NCI-H2081 (cell line): Measurements from ENCODE around the gene TEX38.
A peak's percentile ranks its signal among the peaks of the same experiment; 100 is the strongest.
"Not testable (repeated sequence)": the region's sequence is repeated elsewhere in the genome, so short reads cannot be mapped to it uniquely, and the experiment has no call there.

Experiments used
- DNase-seq, 2 experiments: peaks; one replicate each; lab custom pipeline; 2025; lab: John Stamatoyannopoulos, UW

TEX38 gene

DNA sequence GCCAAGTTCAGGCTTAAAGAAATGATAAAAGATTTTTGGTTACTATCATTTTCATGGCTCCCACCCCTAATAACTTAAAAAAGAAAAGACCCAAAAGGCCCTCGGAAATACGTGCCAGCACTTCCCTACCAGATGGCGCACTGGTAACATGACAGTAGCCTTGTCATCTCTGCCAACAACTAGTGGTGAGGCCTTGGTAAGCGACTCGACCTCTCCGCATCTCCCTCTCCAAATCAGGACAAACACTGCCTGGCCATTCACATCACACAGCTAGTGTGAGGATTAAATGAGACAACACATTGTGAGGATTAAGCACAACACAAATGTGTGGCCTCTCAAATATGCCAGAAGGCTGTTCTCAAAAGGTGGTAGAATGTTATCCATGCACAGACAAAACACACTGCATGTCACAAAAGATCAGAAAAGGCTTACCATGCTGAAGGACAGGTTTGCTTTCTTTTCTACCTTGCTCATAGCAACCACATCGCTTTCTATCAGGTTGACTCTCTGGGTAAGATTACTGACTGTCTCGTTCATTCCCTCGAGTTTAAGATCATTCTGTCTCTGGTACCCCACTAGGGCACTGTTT is 16.4 kb downstream of the TEX38 start:
- no peak for DNase-seq

DNA sequence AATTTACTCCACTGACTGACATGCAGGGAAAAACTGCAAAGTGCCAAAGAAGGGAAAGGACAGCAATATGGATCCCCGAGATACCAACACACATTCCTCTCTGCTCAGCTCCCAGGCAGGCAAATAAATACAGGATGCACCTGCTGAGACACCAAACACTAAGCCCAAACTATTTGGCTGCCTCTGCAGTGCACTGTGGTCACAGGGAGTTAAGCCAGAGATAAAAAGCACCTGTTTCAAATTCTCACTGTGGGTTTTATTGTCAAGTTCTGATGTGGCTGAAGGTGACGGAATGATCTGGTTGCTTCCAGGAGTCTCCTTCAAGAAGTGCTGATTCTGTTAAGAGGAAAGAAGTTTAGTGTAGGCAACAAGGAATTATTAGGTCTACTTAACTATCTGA is 17.7 kb downstream of the TEX38 start:
- peak; percentile 11 to 64 for DNase-seq

DNA sequence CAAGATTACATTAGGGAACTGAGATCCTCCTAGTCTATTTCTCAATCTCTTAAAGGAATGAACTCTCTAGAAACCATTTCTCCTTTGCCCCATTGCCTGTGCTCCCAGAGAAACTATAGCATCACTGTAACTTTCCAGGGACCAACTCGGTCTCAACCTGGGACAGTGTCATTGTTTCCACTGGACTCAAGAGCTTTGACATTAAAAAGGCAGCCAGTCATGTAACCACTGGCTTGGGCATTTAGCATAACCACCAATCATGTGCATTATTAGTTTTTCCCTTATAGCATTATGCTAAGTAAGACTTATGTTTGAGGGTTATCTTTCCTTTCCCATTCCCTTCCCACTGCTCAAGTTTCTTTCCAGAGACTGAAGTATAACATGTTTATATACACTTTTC is 18.2 kb downstream of the TEX38 start:
- no peak for DNase-seq

DNA sequence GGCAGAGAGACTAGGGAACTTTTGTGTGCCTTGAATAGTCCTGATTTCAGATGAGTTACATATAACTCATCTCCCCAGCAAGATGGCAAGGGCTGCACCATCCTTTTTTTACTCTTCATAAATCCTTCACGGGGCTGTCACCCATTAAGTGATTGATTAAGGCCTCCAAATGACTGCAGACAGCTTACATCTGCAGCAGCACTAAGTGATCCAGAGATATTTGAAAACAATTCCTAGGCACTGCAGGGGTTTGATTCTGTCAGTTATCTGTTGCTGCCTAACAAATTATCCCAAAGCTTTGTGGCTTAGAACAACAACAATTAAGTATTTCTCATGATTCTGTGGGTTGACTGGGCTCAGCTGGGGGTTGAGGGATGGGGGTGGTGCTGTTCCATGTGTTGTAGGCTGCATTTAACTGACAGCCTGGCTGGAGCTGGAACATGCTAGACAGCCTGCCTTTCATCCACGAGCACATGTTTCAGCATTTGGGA is 19.3 kb downstream of the TEX38 start:
- no peak for DNase-seq

DNA sequence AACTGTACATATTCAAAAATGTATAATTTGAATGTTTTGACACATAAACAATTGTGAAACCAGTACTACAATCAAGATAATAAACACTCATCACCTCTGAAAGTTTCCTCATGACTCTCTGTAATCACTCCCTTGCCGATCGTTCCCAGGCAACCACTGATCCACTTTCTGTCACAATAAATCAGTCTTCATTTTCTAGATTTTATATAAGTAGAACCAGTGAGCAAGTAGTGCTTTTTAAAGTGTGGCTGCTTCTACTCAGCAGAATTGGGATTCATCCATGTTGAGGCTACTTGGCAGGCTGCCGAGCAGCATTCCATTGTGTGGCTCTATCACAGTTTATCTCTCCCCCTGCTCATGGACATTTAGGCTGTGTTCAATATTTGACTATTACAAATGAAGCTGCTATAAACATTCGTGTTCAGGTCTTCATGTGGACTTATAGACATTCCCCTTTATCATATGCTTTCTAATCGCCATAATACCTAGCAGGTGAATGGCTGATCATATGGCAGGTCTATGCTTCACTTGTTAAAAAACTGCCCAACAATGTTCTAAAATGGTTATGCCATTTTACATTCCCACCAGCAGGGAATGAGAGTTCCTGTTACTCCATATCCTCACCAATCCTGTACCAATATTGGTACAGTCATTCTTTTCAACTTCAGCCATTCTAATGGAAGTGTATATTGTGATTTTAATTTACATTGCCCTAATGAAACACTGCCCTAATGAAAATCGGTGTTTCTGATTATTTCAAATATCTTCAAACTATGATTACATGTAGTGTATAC is 20.5 kb downstream of the TEX38 start:
- no peak for DNase-seq

DNA sequence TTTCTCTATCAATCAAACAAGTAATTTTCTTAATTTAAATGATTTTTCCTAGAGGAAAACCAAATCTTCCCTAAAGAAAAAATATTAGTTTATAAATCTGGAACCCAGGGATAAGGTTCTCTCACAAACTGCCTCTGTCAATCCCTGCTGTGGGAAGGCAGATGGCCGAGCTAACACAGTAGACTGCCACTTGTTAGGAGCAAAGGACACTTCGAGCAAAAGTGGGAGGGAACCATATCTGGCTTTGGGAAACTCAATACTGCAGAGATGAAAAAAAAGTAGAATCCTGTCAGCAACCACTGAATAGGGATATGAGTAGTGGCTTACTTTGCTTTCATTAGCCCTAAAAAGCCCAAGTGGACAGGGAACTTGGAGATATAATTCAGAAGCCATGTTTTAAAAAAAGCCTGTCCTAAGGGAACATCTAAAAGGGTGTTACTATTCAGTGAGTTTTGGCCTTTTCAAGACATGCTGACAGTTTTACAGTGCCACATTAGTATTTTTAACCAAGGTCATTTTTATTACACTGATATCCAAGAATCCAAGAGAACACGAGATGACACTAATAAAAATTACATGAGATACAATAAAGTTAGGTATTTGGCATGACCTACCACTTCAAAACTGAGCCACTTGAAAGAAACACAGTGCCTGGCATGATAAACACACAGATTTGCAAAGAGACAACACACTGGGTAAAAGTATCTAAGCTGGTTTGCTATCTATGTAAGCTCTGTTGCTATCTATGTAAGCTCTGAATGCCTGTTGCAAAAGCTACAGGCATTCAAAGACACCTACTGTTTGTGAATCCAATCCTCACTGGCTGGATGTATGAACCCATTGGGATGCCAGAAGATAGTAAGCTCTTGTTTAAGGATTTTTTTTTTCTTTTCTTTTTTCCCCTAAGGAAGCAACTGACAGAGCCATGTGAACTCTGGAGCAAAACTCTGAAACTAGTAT is 21.4 kb downstream of the TEX38 start:
- no peak for DNase-seq

DNA sequence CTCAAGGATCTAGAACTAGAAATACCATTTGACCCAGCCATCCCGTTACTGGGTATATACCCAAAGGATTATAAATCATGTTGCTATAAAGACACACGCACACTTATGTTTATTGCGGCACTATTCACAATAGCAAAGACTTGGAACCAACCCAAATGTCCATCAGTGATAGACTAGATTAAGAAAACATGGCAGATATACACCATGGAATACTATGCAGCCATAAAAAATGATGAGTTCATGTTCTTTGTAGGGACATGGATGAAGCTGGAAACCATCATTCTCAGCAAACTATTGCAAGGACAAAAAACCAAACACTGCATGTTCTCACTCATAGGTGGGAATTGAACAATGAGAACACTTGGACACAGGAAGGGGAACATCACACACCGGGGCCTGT is 23.0 kb downstream of the TEX38 start:
- not testable (repeated sequence) for DNase-seq

DNA sequence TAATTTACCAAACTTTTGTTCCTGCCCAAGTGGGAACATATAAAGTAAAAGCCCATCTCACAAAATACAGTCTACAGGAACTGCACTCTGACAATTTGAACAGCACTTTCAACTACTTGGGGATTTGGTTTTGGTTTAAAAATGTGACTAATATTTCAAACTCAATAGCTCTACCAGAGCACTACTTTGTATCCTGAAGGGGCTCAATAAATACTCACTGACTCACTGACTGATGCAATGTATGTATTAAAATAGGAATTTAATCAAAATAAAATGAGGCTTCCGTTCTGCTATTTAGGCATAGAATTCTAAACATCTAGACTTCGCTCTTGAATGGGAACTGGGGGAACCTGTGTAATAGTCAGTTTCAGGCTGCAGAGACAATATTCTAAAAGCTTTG is 25.4 kb downstream of the TEX38 start:
- no peak for DNase-seq

DNA sequence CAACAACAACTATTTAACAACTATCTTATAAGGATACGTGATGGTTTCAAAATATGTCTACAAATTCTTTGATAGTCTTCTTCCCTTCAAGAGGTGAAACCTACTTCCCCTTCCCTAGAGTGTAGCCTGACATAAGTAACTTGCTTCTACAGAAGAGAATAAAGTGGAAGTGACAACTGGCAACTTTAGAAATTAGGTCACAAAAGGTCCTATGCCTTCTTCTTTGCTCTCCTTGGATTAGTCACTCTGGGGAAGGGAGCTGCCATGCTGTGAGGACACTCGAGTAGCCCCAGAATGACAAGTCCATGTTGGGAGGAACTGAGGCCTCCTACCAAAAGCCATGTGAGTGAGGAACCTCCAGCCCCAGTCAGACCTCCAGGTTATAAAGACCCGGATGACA is 28.0 kb downstream of the TEX38 start:
- no peak for DNase-seq

DNA sequence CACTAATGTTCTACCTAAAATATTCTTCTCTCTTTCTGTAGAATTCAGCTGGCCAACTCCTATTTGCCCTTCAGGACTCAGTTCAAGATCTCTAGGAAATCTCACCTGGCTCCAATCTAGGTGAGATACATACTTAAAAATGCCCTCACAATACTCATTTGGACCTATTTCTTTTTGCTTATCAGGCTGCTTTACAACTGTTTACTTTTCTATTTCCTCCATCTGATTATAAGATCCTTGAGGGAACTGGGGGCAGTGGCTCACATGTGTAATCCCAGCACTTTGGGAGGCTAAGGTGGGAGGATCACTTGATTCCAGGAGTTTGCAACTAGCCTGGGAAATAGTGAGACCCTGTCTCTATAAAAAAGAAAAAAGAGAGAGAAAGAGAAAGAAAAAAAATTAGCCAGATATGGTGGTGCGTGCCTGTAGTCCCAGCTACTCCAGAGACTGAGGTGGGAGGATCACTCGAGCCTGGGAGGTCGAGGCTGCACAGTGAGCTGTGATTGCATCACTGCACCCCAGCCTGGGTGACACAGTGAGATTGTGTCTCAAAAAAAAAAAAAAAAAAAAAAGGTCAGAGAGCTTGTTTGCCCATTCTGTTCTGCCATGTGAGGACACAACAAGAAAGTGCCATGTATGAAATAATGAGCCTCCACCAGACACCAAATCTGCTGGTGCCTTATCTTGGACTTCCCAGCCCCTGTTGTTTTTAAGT is 32.4 kb downstream of the TEX38 start:
- DNase-seq, result no peak

DNA sequence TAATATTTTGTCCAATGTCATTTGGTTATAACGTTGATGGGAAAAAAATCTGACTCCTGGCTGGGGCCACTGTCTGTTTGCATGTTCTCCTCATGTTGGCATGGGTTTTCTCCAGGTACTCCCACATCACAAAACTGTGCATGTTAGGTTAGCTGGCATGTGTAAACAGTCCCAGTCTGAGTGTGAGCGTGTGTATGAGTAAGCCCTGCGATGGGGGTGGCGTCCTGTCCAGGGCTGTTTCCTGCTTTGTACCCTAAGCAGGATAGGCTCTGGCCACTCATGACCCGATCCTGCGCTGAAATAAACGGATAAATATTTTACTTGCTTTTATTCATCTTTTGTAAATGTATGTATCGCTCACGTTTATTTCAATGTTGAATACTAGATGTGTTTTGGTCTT is 33.8 kb downstream of the TEX38 start:
- DNase-seq, result no peak

DNA sequence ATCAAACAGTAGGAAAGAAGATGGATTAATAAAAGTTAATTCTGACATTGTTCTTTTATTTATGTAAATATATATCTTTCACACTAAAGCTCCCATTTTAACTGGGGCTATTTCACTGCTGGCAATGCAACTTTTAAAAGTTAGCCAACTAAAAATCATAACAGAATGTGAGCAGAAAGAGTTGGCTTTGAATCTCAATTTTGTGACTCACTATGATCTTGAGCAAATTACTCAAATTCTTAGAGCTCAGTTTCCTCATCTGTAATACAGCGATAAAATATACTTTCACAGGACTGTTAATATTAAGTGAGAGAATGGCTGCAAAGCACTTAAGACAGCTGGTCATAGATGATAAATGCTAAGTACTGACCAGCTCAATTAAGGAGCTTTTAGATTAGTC is 36.5 kb downstream of the TEX38 start:
- DNase-seq, result no peak

DNA sequence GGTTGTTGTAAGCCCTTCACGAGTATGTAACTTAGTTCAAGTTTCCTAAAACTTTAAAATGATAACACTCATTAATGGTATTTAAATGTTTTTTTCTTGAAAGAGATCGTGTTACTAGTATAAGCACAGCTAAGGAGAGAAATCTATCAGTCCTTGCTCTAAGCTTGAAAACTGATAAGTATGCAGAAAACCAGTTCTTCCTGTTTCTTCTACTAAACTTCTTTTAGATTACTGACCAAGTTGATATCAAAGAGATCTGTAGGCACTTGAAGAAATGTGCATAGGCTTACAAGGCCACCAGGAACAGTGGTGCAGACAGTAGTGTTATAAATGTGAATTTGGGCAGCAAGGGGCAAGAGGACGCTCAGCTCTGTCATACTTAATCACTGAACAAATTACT is 43.3 kb downstream of the TEX38 start:
- no peak for DNase-seq

DNA sequence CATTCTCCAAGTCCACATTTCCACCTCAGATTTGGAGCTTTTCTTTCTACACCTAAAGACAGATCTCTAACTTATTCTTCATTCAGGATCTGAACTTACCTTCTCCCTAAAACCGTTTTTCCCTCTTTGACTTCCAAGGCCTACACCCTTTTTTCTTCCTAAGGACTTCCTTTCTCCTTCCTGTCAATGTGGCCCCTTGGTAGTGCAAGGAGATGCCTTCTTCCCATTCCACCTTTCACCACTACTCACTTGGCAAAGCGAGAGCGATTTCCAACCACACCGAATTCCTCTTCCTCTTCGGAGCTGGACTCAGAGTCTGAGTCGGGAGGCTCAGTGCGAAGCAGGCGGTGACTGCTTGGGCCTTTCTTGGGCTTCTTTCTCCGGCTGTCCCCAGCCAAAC is 46.0 kb downstream of the TEX38 start:
- DNase-seq, result no peak

DNA sequence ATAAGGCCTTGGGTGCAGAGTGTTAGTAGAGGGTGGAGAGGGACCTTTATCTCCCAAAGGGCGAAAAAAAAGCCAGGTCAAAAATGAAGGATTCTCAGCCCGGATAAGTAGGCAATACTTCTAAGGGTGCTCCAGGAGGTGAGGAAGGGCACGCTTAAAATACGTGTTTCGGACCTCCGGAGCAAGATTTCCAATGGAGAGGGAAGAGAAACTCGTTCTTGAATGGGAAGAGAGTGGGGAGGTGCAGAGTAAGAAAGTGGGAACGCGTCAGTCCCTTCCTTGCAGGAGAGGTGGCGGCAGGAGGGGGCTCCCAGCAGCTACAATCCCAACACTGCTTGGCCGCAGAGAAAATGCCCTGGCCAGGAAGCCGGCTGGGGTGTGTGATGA is 46.7 kb downstream of the TEX38 start:
- no peak for DNase-seq

DNA sequence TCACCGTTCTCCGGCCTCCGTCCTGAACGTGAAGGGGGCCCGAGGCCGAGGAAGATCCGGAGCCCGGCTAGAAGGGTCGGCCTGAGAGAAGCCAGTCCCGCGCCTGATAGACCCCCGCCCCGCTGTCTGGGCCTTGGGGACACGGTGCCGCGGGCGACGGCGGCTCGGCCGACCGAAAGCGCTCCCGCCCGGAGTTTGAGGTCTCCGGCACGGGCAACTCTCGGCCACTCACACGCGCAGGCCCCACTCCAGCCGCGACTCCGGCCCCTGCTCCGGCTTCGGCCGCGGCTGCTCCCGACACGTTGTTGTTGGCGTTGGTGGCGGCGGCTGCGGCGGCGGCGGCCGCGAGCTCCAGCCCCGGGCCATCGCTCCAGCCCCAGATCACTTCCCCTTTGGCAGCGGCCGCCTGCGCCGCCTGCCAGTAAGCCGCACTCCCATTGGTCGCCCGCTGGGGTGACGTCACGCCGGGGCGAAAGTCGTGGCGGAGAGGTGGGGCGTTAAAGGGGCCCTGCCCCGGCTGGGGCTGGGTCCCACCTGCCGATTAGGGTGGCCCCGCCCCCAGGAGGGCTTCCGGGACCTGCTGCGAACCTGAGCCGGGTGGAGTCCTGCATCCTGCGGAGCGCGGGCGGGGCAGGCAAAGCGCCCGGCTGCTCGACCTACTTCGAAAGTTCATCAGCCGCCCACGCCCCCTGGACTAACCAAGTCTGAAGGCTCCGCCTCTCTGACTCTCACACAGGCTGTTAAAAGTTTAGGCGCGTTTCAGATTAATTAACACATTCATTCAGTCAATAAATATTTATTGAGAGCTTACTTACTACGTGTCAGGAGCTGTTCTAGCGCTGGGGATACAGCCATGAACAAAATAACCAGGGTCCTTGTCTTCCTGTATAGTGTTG is 47.3 kb downstream of the TEX38 start, which contains the start of gene EFCAB14:
TSS of gene EFCAB14 (minus strand) at position 388 of the 896 bp plus-strand sequence. CDS start 1,027 bp downstream, outside the sequence.
- DNase-seq, result peak; percentile 96 to 97

DNA sequence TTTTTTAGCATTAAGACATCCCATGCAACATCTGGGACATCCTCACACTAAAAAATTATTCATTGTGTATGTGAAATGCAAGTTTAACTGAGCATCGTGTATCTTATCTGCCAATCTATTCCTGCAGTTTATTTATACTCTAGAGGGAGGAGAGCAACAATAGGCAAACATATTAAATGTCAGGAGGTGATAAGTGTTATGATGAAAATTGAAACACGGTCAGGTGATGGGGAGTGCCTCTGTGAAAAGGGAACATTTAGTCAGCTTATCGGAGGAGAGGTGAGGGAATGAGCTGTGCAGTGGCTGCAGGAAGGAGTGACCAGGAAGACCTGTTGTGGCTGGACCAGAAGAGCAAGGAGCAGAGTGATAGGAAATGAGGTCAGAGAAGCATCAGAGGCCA is 48.0 kb downstream of the TEX38 start:
- DNase-seq, result no peak

DNA sequence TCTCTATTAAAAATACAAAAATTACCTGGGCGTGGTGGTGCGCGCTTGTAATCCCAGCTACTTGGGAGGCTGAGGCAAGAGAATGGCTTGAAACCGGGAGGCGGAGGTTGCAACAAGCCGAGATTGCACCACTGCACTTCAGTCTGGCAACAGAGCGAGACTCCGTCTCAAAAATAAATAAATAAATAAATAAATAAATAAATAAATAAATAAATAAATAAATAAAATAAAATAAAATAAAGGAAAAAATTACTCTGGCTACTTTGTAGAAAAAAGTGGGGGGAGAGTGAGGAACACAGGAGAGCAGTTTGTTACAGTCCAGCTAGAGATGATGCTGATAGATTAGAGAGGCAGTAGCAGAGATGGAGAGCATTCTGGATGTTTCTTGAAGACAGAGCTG is 48.7 kb downstream of the TEX38 start:
- not testable (repeated sequence) for DNase-seq

DNA sequence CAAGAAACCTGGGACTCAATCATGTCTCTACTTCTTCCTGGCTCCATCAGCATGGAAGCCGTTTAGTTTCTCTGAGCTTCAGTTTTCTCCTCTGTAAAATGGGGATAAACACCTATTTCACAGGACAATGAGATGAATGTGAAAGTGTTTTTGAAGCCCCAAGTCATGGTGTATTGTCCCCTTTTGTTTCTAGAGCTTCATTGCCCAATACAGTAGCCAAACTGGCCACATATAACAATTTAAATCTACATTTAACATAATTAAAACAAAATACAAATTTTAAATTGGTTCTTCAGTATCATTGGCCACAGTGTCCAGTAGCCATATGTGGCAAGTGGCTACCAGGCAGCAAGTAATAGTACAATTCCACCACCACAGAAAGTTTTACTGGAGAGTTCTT is 49.5 kb downstream of the TEX38 start:
- DNase-seq, result no peak

DNA sequence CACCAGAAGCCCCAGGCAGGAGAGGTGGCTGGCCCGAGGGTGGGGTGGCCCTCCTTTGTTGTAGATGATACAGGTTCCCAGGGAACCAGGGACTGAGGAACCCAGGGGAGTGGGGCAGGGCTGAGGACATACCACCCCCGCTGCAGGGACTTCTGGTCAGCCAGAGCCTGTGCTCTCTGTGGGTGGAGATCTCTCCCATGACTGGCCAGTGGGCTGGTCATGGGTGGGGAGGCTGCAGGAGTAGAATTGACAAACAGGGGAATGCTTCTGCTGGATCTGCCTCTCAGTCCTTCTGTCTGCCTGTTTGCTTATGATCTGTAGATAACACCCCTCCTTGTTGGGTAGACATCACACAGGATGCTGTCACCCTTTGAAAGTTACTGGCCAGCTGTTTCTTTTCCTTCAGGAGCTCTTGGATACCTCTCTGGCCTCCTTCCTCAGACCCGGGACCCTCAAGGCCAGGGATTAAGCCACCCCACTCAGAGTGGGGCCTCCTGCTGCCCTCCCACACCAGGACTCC is 50.1 kb downstream of the TEX38 start:
- DNase-seq, result no peak
